ENCODE data around the gene CEACAM19.
A peak's percentile ranks its signal among the peaks of the same experiment; 100 is the strongest.

CEACAM19 gene

DNA sequence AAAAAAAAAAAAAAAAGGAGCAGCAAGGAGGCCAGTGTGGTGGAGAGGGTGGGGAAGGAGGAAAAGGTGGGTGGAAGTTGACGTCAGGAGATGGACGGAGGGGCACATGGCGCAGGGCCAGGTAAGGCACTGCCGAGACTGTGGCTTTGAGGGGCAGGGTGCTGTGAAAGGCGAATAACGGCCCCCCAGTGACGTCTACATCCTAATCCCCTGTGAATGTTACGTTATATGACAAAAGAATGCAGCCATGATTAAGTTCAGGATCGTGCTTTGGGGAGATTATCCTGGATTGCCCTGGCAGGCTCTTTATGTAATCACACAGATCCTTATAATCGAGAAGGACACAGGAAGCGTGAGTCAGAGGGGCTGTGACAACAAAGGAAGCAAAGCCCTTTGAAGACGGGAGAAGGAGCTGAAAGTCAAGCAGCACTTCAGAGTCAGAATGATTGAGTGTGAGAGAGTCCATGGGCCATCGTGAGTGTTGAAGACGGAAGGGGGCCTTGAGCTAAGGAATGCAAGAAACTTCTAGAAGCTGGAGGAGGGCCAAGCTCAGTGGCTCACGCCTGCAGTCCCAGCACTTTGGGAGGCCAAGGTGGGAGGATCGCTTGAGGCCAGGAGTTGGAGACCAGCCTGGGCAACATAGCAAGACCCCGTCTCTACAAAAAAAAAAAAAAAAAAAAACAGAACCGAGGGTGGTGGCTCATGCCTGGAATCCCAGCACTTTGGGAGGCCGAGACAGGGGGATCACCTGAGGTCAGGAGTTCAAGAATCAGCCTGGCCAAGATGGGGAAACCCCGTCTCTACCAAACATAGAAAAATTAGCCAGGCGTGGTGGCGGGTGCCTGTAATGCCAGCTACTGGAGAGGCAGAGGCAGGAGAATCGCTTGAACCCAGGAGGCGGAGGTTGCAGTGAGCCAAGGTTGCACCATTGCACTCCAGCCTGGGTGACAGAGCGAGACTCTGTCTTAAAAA is 13.9 kb downstream of the CEACAM19 start:
- Histone ChIP-seq H3K9me3 (ENCODE audit: insufficient read depth, low read depth, low read length) (no peaks in the 10 kb centered on the region), H2AFZ (ENCODE audit: low read length) (peak overlapping the region; percentile 59; the same call in 1 of the 2 replicates), H3K79me2 (ENCODE audit: insufficient read depth, low read length) (no peaks in the 10 kb centered on the region), H3K9ac (ENCODE audit: low read depth, low read length, poor library complexity, severe bottlenecking) (no peak overlapping the region), H3K4me3 (ENCODE audit: low read length, poor library complexity, severe bottlenecking) (no peak overlapping the region), H3K9me2 (replicated peaks; ENCODE audit: low read depth, low read length) (no peaks in the 10 kb centered on the region), H3F3A (ENCODE audit: low read depth) (no peaks in the 10 kb centered on the region), H3K4me1 (ENCODE audit: insufficient read depth, low read length, poor library complexity, severe bottlenecking) (no peaks in the 10 kb centered on the region), H3K27me3 (ENCODE audit: insufficient read depth, low read length, poor library complexity, severe bottlenecking) (no peaks in the 10 kb centered on the region), H3K36me3 (ENCODE audit: insufficient read depth, low read length) (no peaks in the 10 kb centered on the region), H4K20me1 (ENCODE audit: insufficient read depth, low read length, poor library complexity, severe bottlenecking) (no peaks in the 10 kb centered on the region), H3K4me2 (ENCODE audit: low read depth, low read length, poor library complexity, severe bottlenecking) (no peak overlapping the region)
- TF ChIP-seq CTCF (conservative IDR thresholded peaks at IDR 0.05; ENCODE audit: low read length) (no peak), EZH2phosphoT487 (IDR thresholded peaks at IDR 0.05; ENCODE audit: borderline replicate concordance) (no peak)

- H3F3A ChIP-seq (ENCODE audit: low read depth) = no peaks in the 10 kb centered on the region
- no peaks in the 10 kb centered on the region for H3K27me3 ChIP-seq (ENCODE audit: insufficient read depth, low read length, poor library complexity, severe bottlenecking)
Measured at GRCh38 chr19:44685877-44686276, 14.6 kb downstream of the CEACAM19 start.

GRCh38 chr19:44686896-44687295 is 15.6 kb downstream of the CEACAM19 start:
- Histone ChIP-seq H4K20me1 (ENCODE audit: insufficient read depth, low read length, poor library complexity, severe bottlenecking) (no peaks in the 10 kb centered on the region), H3K9me2 (replicated peaks; ENCODE audit: low read depth, low read length) (no peaks in the 10 kb centered on the region), H3K4me3 (ENCODE audit: low read length, poor library complexity, severe bottlenecking) (no peak overlapping the region), H3K27me3 (ENCODE audit: insufficient read depth, low read length, poor library complexity, severe bottlenecking) (no peaks in the 10 kb centered on the region), H3F3A (ENCODE audit: low read depth) (no peaks in the 10 kb centered on the region), H3K4me1 (ENCODE audit: insufficient read depth, low read length, poor library complexity, severe bottlenecking) (peaks cover 3% of the 10 kb centered on the region), H3K9ac (ENCODE audit: low read depth, low read length, poor library complexity, severe bottlenecking) (no peak overlapping the region), H3K79me2 (ENCODE audit: insufficient read depth, low read length) (no peaks in the 10 kb centered on the region), H2AFZ (ENCODE audit: low read length) (no peak overlapping the region), H3K9me3 (ENCODE audit: insufficient read depth, low read depth, low read length) (no peaks in the 10 kb centered on the region), H3K36me3 (ENCODE audit: insufficient read depth, low read length) (no peaks in the 10 kb centered on the region), H3K4me2 (ENCODE audit: low read depth, low read length, poor library complexity, severe bottlenecking) (no peak overlapping the region)
- TF ChIP-seq EZH2phosphoT487 (IDR thresholded peaks at IDR 0.05; ENCODE audit: borderline replicate concordance) (no peak), CTCF (conservative IDR thresholded peaks at IDR 0.05; ENCODE audit: low read length) (no peak)

More at GRCh38 chr19:44685877-44686276, 14.6 kb downstream of the CEACAM19 start:
- Histone ChIP-seq H3K9me2 (replicated peaks; ENCODE audit: low read depth, low read length) (no peaks in the 10 kb centered on the region), H3K4me2 (ENCODE audit: low read depth, low read length, poor library complexity, severe bottlenecking) (no peak overlapping the region), H3K36me3 (ENCODE audit: insufficient read depth, low read length) (no peaks in the 10 kb centered on the region), H3K4me3 (ENCODE audit: low read length, poor library complexity, severe bottlenecking) (no peak overlapping the region), H3K79me2 (ENCODE audit: insufficient read depth, low read length) (no peaks in the 10 kb centered on the region), H2AFZ (ENCODE audit: low read length) (no peak overlapping the region), H4K20me1 (ENCODE audit: insufficient read depth, low read length, poor library complexity, severe bottlenecking) (no peaks in the 10 kb centered on the region), H3K4me1 (ENCODE audit: insufficient read depth, low read length, poor library complexity, severe bottlenecking) (no peaks in the 10 kb centered on the region), H3K9me3 (ENCODE audit: insufficient read depth, low read depth, low read length) (no peaks in the 10 kb centered on the region), H3K9ac (ENCODE audit: low read depth, low read length, poor library complexity, severe bottlenecking) (no peak overlapping the region)
- TF ChIP-seq CTCF (conservative IDR thresholded peaks at IDR 0.05; ENCODE audit: low read length) (no peak), EZH2phosphoT487 (IDR thresholded peaks at IDR 0.05; ENCODE audit: borderline replicate concordance) (no peak)

All from Loucy (cell line).